Measurements from ENCODE around the gene GATA1.

GRCh38 chrX:48831136-48831908, 44.9 kb downstream of the GATA1 start:
- TF ChIP-seq CTCF (IDR thresholded peaks at IDR 0.05) (no peak), POLR2A (IDR thresholded peaks at IDR 0.05) (no peak)

All from uterus (tissue), 2 donors.